ENCODE measurements around the gene PLPPR5. TPM values are rescaled to one million over a fixed set of nuclear protein-coding genes. Genes with fewer than 3 reads are reported as not detected.

The PLPPR5 gene
- total RNA-seq, 1 donor from 2014 or later = not detected

DNA sequence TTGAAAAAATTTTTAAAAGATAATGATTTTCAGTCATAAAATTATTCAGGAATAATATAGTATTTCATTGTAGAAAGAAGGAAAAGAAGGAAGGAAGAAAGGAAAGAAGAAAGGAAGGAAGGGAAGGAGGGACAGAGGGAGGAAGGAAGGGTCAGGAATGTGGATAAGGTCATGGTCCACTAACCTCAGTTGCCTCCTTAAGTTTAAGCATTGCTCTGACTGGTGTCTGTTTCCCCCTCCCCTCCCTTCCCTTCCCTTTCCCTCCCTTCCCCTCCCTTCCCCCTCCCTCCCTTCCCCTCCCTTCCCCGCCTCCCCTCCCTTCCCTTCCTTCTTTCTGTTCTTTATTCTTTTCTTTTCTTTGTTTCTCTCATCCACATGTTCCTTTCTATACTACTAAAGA lies 95.7 kb downstream of the PLPPR5 start:
- Mint-ChIP-seq H3K4me3 (no peak overlapping the region), H3K9me3 (peaks cover 2% of the 10 kb centered on the region), H3K27me3 (no peaks in the 10 kb centered on the region), H3K4me1 (no peaks in the 10 kb centered on the region), H3K36me3 (ENCODE audit: low read depth) (no peaks in the 10 kb centered on the region), H3K27ac (no peak overlapping the region)
- intact Hi-C loops (cut with micrococcal nuclease) = no loop called here
- TF ChIP-seq CTCF (IDR thresholded peaks at IDR 0.05) = no peak
- ChIA-PET CTCF (no interaction called here), POLR2A (no interaction called here)
- DNase-seq (no peak), ATAC-seq (ENCODE audit: low read depth) (no peak)

GRCh38 chr1:98906809-98907208 lies 97.9 kb downstream of the PLPPR5 start:
- Mint-ChIP-seq H3K27me3 (no peaks in the 10 kb centered on the region), H3K4me3 (no peak overlapping the region), H3K36me3 (ENCODE audit: low read depth) (no peaks in the 10 kb centered on the region), H3K4me1 (no peaks in the 10 kb centered on the region), H3K9me3 (peaks cover 2% of the 10 kb centered on the region), H3K27ac (no peak overlapping the region)
- DNase-seq (no peak), ATAC-seq (ENCODE audit: low read depth) (no peak)
- intact Hi-C loops (cut with micrococcal nuclease) = no loop called here
- ChIA-PET CTCF (no interaction called here), POLR2A (no interaction called here)
- no peak for TF ChIP-seq CTCF (IDR thresholded peaks at IDR 0.05)

DNA sequence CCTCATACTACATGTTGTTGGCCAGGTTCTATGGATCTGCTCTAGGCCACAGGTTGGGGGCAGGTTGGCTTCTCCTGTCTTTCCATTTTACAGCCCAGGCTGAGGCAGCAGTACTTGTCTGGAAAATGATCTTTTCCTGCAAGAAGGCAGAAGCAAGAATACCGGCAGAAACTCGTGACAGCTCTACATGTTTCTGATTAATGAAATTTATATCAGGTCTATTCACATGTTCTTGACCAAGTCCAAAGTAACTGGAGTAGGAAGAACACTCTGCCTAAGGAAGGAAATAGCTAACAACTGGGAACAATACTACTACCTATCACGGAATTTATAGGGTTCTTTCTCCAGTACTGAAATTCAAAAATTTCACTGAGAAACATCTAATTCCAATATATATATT lies 98.3 kb downstream of the PLPPR5 start:
- Mint-ChIP-seq H3K4me1 (no peaks in the 10 kb centered on the region), H3K27me3 (no peaks in the 10 kb centered on the region), H3K4me3 (no peak overlapping the region), H3K9me3 (peaks cover 2% of the 10 kb centered on the region), H3K36me3 (ENCODE audit: low read depth) (no peaks in the 10 kb centered on the region), H3K27ac (no peak overlapping the region)
- DNase-seq = no peak
- ATAC-seq (ENCODE audit: low read depth) = no peak
- POLR2A ChIA-PET = no interaction called here
- TF ChIP-seq CTCF (IDR thresholded peaks at IDR 0.05) = no peak
- CTCF ChIA-PET = no interaction called here
- intact Hi-C loops (cut with micrococcal nuclease) = no loop called here

GRCh38 chr1:98904684-98905083 lies 100.0 kb downstream of the PLPPR5 start:
- no peak for TF ChIP-seq CTCF (IDR thresholded peaks at IDR 0.05)
- Mint-ChIP-seq H3K9me3 (no peaks in the 10 kb centered on the region), H3K4me1 (no peaks in the 10 kb centered on the region), H3K27me3 (no peaks in the 10 kb centered on the region), H3K4me3 (no peak overlapping the region), H3K27ac (no peak overlapping the region), H3K36me3 (ENCODE audit: low read depth) (no peaks in the 10 kb centered on the region)
- CTCF ChIA-PET = no interaction called here
- POLR2A ChIA-PET = no interaction called here
- ATAC-seq (ENCODE audit: low read depth) (no peak), DNase-seq (no peak)
- intact Hi-C loops (cut with micrococcal nuclease) = no loop called here

DNA sequence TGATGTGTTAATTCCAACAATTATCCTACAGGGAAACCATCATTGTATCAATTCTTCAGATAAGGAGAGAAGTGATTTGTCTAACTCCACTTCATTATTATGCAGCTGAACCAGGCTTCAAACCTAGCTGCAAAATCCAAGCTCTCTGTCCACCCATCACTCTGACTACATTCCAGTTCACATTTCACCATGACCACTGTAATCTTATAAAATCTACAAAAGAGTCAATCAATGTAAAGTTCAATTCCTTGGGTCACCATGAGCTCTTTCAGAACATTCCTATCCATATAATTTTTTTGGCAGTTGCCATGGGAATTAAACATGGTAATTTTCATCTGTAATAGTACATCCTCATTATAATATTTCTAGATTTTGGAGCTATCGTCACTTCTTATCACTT lies 100.9 kb downstream of the PLPPR5 start:
- no peaks in the 10 kb centered on the region for H3K9me3 Mint-ChIP-seq
- TF ChIP-seq CTCF (IDR thresholded peaks at IDR 0.05) = no peak
- DNase-seq (no peak), ATAC-seq (ENCODE audit: low read depth) (no peak)
- no peaks in the 10 kb centered on the region for H3K36me3 Mint-ChIP-seq (ENCODE audit: low read depth)
- H3K27ac Mint-ChIP-seq = no peak overlapping the region
- no peak overlapping the region for H3K4me3 Mint-ChIP-seq
- CTCF ChIA-PET = no interaction called here
- intact Hi-C loops (cut with micrococcal nuclease) = no loop called here
- POLR2A ChIA-PET = no interaction called here
- H3K27me3 Mint-ChIP-seq = no peaks in the 10 kb centered on the region
- no peaks in the 10 kb centered on the region for H3K4me1 Mint-ChIP-seq
